ENCODE measurements around the gene SPATA24. TPM values are rescaled to one million over a fixed set of nuclear protein-coding genes. Genes with fewer than 3 reads are reported as not detected.

SPATA24 gene
- total RNA-seq, 1 experiment from 2014 or later, result 3.1 TPM

GRCh38 chr5:139426203-139426885, 22.5 kb upstream of the SPATA24 start:
- no peaks in the 10 kb centered on the region for H3K9me2 ChIP-seq (ENCODE audit: insufficient read depth)

More at GRCh38 chr5:139426203-139426885, 22.5 kb upstream of the SPATA24 start:
- Histone ChIP-seq H3K9ac (ENCODE audit: low read length) (no peak overlapping the region), H3K27ac (ENCODE audit: low read depth, low read length) (no peak overlapping the region), H2AFZ (ENCODE audit: low read depth, low read length, poor library complexity, severe bottlenecking) (no peak overlapping the region), H3K9me3 (ENCODE audit: control insufficient read depth in 1 of 2, insufficient read depth in 1 of 2, low read depth in 1 of 2, low read length in 2 of 2) (no peaks in the 10 kb centered on the region), H3K36me3 (ENCODE audit: control insufficient read depth in 1 of 2, insufficient read depth in 2 of 2, low read length in 2 of 2) (no peaks in the 10 kb centered on the region), H3K4me2 (ENCODE audit: low read length) (no peak overlapping the region), H3K79me2 (ENCODE audit: insufficient read depth, low read length) (no peaks in the 10 kb centered on the region), H3K4me1 (ENCODE audit: control insufficient read depth in 1 of 2, insufficient read depth in 2 of 2, low read length in 2 of 2) (no peaks in the 10 kb centered on the region), H3K27me3 (ENCODE audit: insufficient read depth, low read length) (no peaks in the 10 kb centered on the region), H4K20me1 (ENCODE audit: insufficient read depth) (no peaks in the 10 kb centered on the region), H3K4me3 (replicated peaks in 1 of 2; ENCODE audit: low read depth in 1 of 2, low read length in 2 of 2) (no peak overlapping the region)
- TF ChIP-seq EZH2phosphoT487 (IDR thresholded peaks at IDR 0.05; ENCODE audit: borderline replicate concordance) (no peak), ZNF274 (IDR thresholded peaks at IDR 0.05; ENCODE audit: low read depth, low read length) (no peak), REST (IDR thresholded peaks at IDR 0.05; ENCODE audit: low read depth) (no peak), POLR2A (IDR thresholded peaks at IDR 0.05; ENCODE audit: borderline replicate concordance, extremely low read depth, insufficient read depth, insufficient read length) (no peak), ZBTB33 (IDR thresholded peaks at IDR 0.05; ENCODE audit: extremely low read depth, insufficient replicate concordance, low read length) (no peak), SIN3A (IDR thresholded peaks at IDR 0.05; ENCODE audit: low read depth) (no peak), RAD21 (IDR thresholded peaks at IDR 0.05; ENCODE audit: low read depth) (no peak), ATF3 (IDR thresholded peaks at IDR 0.05) (no peak)
- TF ChIP-seq, protein P1, sequence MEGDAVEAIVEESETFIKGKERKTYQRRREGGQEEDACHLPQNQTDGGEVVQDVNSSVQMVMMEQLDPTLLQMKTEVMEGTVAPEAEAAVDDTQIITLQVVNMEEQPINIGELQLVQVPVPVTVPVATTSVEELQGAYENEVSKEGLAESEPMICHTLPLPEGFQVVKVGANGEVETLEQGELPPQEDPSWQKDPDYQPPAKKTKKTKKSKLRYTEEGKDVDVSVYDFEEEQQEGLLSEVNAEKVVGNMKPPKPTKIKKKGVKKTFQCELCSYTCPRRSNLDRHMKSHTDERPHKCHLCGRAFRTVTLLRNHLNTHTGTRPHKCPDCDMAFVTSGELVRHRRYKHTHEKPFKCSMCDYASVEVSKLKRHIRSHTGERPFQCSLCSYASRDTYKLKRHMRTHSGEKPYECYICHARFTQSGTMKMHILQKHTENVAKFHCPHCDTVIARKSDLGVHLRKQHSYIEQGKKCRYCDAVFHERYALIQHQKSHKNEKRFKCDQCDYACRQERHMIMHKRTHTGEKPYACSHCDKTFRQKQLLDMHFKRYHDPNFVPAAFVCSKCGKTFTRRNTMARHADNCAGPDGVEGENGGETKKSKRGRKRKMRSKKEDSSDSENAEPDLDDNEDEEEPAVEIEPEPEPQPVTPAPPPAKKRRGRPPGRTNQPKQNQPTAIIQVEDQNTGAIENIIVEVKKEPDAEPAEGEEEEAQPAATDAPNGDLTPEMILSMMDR (IDR thresholded peaks at IDR 0.05 in 2 of 3, conservative IDR thresholded peaks at IDR 0.05 in 1 of 3; ENCODE audit: borderline replicate concordance in 1 of 3, insufficient read depth in 1 of 3, low read depth in 2 of 3, low read length in 2 of 3), result no peak
- ChIA-PET POLR2A (no interaction called here), RAD21 (ENCODE audit: low non-redundant PET in 1 of 2, low total read pairs in 2 of 2, uncharacterized antibody in 2 of 2, unreplicated experiment in 2 of 2) (no interaction called here), CTCF (interaction anchor here (1.1 kb wide), 1 partner anchor 87 kb away, joined by 3 read pairs; no protein-coding TSS in a partner anchor)
- no TSS peak for BruUV-seq (replicated peaks)
- no peak for ATAC-seq
- intact Hi-C loops (cut with micrococcal nuclease), result no loop called here
- no peak for DNase-seq (ENCODE audit: low read depth, low spot score)
